Chondrocyte (in vitro differentiated cells): Measurements from ENCODE around the gene PDGFA. TPM values are rescaled to one million over a fixed set of nuclear protein-coding genes. Genes with fewer than 3 reads are reported as not detected.

Experiments
- DNase-seq: peaks from one replicate; pipeline ENCODE4 v3.0.0; 2021; ENCODE audit warnings: mixed read lengths, low spot score
- H3K27ac Mint-ChIP-seq: one replicate; pipeline ENCODE4 v1.8.0; 2021; ENCODE audit warnings: mild to moderate bottlenecking, moderate library complexity, mixed read lengths; ENCODE audit not compliant: unreplicated experiment
- H3K27me3 Mint-ChIP-seq: 2 replicates; pipeline ENCODE4 v1.8.0; 2021; ENCODE audit warnings: low read depth, mixed read lengths
- H3K36me3 Mint-ChIP-seq: 2 replicates; pipeline ENCODE4 v1.8.0; 2021; ENCODE audit warnings: low read depth, mixed read lengths
- H3K4me1 Mint-ChIP-seq: 2 replicates; pipeline ENCODE4 v1.8.0; 2021; ENCODE audit warnings: low read depth, mild to moderate bottlenecking, mixed read lengths
- H3K4me3 Mint-ChIP-seq: one replicate; pipeline ENCODE4 v1.8.0; 2021; ENCODE audit warnings: mild to moderate bottlenecking, moderate library complexity, mixed read lengths; ENCODE audit not compliant: unreplicated experiment
- H3K9me3 Mint-ChIP-seq: 2 replicates; pipeline ENCODE4 v1.8.0; 2021; ENCODE audit warnings: low read depth, mixed read lengths
- total RNA-seq: library from RNA; stranded (reverse); gene quantifications from 3 replicates; pipeline ENCODE4 v1.2.1, GENCODE V29; 2021
- TF ChIP-seq, protein P1 (sequence below): fragments of 200-600 bp; sonication (generic); IDR thresholded peaks from 2 replicates; pipeline ENCODE4 v1.5.0; 2021; ENCODE audit warnings: antibody characterized with exemption, mild to moderate bottlenecking, moderate library complexity

PDGFA gene
- total RNA-seq, 1 donor from 2014 or later, result 70.6 TPM

DNA sequence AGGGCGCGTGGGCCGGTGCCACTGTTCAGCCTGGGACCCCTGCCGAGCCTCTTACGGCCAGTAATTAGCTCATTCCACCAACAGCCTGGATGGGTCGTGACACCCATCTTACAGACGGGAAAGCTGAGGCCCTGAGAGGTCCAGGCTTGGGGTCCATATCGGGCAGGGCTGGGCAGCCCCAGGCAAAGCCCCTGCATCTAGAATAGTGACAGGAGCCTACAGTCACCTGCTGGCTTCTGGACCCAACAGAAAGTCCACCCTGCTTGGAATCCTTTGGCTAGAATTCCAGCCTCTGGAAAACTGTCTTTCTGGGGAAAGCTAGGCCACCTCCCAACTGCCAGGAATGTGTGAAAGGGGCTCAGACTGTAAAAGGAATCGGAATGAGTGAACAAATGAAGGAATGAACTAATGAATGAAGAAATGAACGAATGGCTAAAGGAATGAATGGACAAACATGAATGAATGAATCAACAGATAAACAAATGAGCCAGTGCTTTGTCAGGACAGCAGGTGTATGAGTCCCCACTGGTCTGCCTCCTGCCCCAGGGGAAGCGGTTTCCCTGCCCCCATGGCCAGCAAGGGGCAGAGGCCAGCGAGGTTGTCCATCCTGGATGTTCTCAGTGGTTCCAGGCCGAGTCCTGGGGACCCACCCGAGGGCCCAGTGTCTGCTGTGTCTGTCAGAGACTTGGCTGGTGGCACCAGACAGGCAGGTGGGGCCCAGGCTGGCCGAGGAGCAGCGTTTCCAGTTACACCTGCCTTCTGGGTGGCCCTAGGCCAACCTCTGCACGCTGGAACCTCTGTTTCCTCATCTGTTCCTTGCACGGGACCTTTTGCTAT lies 24.1 kb upstream of the PDGFA start:
- no peaks in the 10 kb centered on the region for H3K36me3 Mint-ChIP-seq
- H3K4me1 Mint-ChIP-seq, result peaks cover 37% of the 10 kb centered on the region
- peak overlapping the region; percentile 12 for H3K27ac Mint-ChIP-seq
- peaks cover 5% of the 10 kb centered on the region for H3K9me3 Mint-ChIP-seq
- DNase-seq, result peak; percentile 72
- TF ChIP-seq, protein P1, sequence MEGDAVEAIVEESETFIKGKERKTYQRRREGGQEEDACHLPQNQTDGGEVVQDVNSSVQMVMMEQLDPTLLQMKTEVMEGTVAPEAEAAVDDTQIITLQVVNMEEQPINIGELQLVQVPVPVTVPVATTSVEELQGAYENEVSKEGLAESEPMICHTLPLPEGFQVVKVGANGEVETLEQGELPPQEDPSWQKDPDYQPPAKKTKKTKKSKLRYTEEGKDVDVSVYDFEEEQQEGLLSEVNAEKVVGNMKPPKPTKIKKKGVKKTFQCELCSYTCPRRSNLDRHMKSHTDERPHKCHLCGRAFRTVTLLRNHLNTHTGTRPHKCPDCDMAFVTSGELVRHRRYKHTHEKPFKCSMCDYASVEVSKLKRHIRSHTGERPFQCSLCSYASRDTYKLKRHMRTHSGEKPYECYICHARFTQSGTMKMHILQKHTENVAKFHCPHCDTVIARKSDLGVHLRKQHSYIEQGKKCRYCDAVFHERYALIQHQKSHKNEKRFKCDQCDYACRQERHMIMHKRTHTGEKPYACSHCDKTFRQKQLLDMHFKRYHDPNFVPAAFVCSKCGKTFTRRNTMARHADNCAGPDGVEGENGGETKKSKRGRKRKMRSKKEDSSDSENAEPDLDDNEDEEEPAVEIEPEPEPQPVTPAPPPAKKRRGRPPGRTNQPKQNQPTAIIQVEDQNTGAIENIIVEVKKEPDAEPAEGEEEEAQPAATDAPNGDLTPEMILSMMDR, result no peak
- no peaks in the 10 kb centered on the region for H3K27me3 Mint-ChIP-seq
- no peak overlapping the region for H3K4me3 Mint-ChIP-seq

DNA sequence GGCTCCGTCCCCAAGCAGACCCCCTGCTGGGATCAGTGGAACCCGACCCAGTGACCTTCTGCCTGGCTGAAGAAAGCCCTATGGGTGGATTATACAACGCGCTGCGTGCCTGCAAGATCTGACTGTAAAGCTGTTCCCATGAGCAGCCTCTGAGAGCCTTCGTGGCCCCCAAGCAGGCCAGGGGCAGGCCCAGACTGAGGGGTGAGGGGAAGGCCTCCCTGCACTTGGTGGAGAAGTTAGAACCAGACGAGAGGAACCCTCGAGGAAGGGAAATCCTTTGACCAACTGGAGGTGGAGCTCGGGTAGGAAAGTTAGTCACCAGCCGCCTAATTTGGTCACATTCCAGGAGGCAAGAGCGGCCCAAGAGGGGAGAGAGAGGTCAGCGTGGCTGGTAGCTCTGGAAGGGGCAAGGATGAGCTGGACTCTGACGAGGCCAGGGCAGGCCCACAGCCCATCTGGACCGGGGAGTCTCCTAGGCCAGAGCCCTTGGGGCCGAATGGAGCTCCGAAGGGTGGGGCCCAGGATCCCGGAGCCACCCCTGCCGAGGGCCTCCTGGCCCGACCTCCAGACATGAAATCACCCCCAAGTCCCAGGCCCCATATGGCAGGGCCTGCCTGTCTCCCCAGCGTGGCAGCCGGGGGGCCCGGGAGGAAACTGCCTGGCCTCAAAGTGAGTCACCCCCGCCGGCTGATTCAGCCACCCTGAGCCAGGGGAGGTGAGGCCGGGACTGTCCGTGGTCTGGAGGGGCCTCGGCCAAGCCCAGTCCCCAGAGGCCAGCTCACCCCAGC lies 23.3 kb upstream of the PDGFA start:
- no peaks in the 10 kb centered on the region for H3K36me3 Mint-ChIP-seq
- peaks cover 43% of the 10 kb centered on the region for H3K4me1 Mint-ChIP-seq
- peak; percentile 88 for DNase-seq
- H3K27me3 Mint-ChIP-seq, result no peaks in the 10 kb centered on the region
- peaks cover 5% of the 10 kb centered on the region for H3K9me3 Mint-ChIP-seq
- H3K27ac Mint-ChIP-seq, result peak overlapping the region; percentile 96
- TF ChIP-seq, protein P1, result no peak
- no peak overlapping the region for H3K4me3 Mint-ChIP-seq

DNA sequence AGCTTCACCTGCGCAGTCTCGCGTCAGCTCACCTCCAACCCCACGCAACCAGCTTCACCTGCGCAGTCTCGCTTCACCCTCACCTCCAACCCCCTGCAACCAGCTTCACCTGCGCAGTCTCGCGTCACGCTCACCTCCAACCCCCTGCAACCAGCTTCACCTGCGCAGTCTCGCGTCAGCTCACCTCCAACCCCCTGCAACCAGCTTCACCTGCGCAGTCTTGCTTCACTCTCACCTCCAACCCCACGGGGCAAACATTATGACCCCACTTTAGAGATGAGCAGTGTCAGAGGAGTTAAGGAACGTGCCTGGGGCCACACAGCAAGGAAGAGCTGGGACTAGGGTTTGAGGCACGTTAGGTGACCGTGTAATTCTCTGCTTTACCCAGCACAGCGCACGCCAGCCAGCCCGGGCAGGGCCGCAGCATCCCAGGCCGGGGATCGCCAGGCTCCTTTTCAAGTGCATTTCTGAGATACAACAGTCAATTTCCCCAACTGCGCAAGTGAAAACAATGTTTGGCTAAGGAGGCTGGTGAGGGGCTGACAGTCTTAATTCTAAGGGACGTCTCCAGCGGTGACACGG lies 22.6 kb upstream of the PDGFA start:
- Mint-ChIP-seq H3K27me3 (no peaks in the 10 kb centered on the region), H3K36me3 (no peaks in the 10 kb centered on the region), H3K9me3 (peaks cover 5% of the 10 kb centered on the region), H3K4me1 (peaks cover 43% of the 10 kb centered on the region), H3K4me3 (no peak overlapping the region), H3K27ac (peak overlapping the region; percentile 96)
- no peak for DNase-seq
- TF ChIP-seq, protein P1, result no peak

DNA sequence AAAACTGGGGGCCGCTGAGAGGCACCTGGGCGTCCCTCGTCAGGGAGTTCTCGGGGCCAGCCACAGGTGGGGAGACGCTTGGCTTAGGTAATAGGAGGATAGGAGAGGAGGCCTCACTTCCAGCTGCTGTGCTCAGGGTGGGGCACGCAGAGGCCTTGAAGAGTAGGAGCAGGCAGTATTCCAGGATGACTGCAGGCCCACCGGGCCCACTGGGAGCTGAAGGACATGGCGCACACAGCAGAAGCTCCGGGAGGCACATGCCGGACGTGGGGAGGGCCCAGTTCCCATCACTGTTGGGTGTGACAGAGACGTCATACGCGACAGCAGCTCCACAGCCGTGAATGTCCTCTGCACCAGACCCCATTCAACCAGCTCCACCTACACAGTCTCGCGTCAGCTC lies 22.0 kb upstream of the PDGFA start:
- no peak overlapping the region for H3K27ac Mint-ChIP-seq
- H3K4me1 Mint-ChIP-seq, result peaks cover 39% of the 10 kb centered on the region
- H3K9me3 Mint-ChIP-seq, result peaks cover 5% of the 10 kb centered on the region
- no peaks in the 10 kb centered on the region for H3K27me3 Mint-ChIP-seq
- TF ChIP-seq, protein P1, result no peak
- no peaks in the 10 kb centered on the region for H3K36me3 Mint-ChIP-seq
- DNase-seq, result no peak
- no peak overlapping the region for H3K4me3 Mint-ChIP-seq

DNA sequence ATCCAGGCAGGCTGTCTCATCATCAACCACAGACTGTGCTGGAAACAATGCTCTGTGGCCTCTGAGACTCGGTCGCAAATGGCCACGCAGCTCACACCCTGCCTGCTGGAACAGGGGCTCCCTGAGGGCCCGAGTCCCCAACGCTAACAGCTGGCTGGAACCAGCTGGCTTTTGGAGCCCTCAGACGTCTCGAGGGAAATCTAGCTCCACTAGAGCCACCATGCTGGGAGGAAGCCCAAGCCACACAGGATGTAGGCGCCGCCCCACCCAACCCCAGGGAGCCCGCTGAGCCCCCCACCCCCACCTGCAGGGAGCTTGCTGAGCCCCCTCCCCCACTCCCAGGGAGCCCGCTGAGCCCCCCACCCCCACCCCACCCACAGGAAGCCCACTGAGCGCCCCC lies 21.4 kb upstream of the PDGFA start:
- no peak overlapping the region for H3K4me3 Mint-ChIP-seq

More for the DNA sequence above, 21.4 kb upstream of the PDGFA start:
- Mint-ChIP-seq H3K27me3 (no peaks in the 10 kb centered on the region), H3K27ac (peak overlapping the region; percentile 22), H3K4me1 (peaks cover 41% of the 10 kb centered on the region), H3K36me3 (no peaks in the 10 kb centered on the region), H3K9me3 (peaks cover 5% of the 10 kb centered on the region)
- TF ChIP-seq, protein P1, result no peak
- DNase-seq, result no peak
